HEK293T (cell line): Measurements from ENCODE around the gene NUDT14.

Source experiments
- CTCF ChIA-PET: fragments of 350-600 bp; formaldehyde crosslinking; extraction: SDS; loops from one replicate; lab custom pipeline; 2021; ENCODE audit warnings: antibody characterized with exemption, inconsistent platforms; lab: Yijun Ruan, JAX
- POLR2A ChIA-PET: fragments of 350-600 bp; formaldehyde crosslinking; extraction: SDS; loops from one replicate; lab custom pipeline; 2020; ENCODE audit warnings: antibody characterized with exemption, inconsistent platforms; lab: Yijun Ruan, JAX
- DNase-seq: peaks from one replicate; pipeline ENCODE4 v3.0.0; 2012; ENCODE audit warnings: mixed read lengths; ENCODE audit errors: extremely low spot score
- ARNT ChIP-seq: fragments of 450-650 bp; IDR thresholded peaks from 2 replicates; pipeline ENCODE4 v1.6.1; 2017; ENCODE audit warnings: mild to moderate bottlenecking
- BHLHE40 ChIP-seq: fragments of 450-650 bp; IDR thresholded peaks from 2 replicates; pipeline ENCODE4 v1.6.1; 2016; ENCODE audit warnings: mild to moderate bottlenecking, moderate library complexity, borderline replicate concordance
- CTBP1 ChIP-seq: fragments of 450-650 bp; IDR thresholded peaks from 2 replicates; pipeline ENCODE4 v1.6.1; 2016; ENCODE audit warnings: borderline replicate concordance
- ELF4 ChIP-seq: fragments of 450-650 bp; IDR thresholded peaks from 2 replicates; pipeline ENCODE4 v1.6.1; 2017; ENCODE audit warnings: antibody characterized with exemption
- FOXA1 ChIP-seq: fragments of 450-650 bp; IDR thresholded peaks from 2 replicates; pipeline ENCODE4 v1.6.1; 2016; ENCODE audit warnings: mild to moderate bottlenecking
- FOXK2 ChIP-seq: fragments of 450-650 bp; IDR thresholded peaks from 2 replicates; pipeline ENCODE4 v1.6.1; 2016; ENCODE audit warnings: mild to moderate bottlenecking
- FOXM1 ChIP-seq: fragments of 450-650 bp; IDR thresholded peaks from 2 replicates; pipeline ENCODE4 v1.6.1; 2017; ENCODE audit warnings: mild to moderate bottlenecking, borderline replicate concordance
- HDGF ChIP-seq: fragments of 450-650 bp; IDR thresholded peaks from 2 replicates; pipeline ENCODE4 v1.6.1; 2017; ENCODE audit warnings: antibody characterized with exemption, borderline replicate concordance
- L3MBTL2 ChIP-seq: fragments of 450-650 bp; conservative IDR thresholded peaks from 2 replicates; pipeline ENCODE4 v1.6.1; 2016; ENCODE audit warnings: mild to moderate bottlenecking
- LEF1 ChIP-seq: fragments of 450-650 bp; IDR thresholded peaks from 2 replicates; pipeline ENCODE4 v1.6.1; 2017; ENCODE audit warnings: mild to moderate bottlenecking, borderline replicate concordance
- NFRKB ChIP-seq: fragments of 450-650 bp; IDR thresholded peaks from 2 replicates; pipeline ENCODE4 v1.6.1; 2016; ENCODE audit warnings: mild to moderate bottlenecking, moderate library complexity
- PKNOX1 ChIP-seq: fragments of 450-650 bp; IDR thresholded peaks from 2 replicates; pipeline ENCODE4 v1.6.1; 2016
- SP1 ChIP-seq: fragments of 450-650 bp; IDR thresholded peaks from 2 replicates; pipeline ENCODE4 v1.6.1; 2017
- SUZ12 ChIP-seq: fragments of 450-650 bp; IDR thresholded peaks from 2 replicates; pipeline ENCODE4 v1.6.1; 2016; ENCODE audit warnings: mild to moderate bottlenecking
- TARDBP ChIP-seq: fragments of 450-650 bp; IDR thresholded peaks from 2 replicates; pipeline ENCODE4 v1.6.1; 2016
- ZNF384 ChIP-seq: fragments of 450-650 bp; IDR thresholded peaks from 2 replicates; pipeline ENCODE4 v1.6.1; 2016

The NUDT14 gene

GRCh38 chr14:105126126-105126980, 54.8 kb downstream of the NUDT14 start:
- no peak for DNase-seq
- TF ChIP-seq CTBP1, result no peak
- no peak for TF ChIP-seq TARDBP
- no peak for TF ChIP-seq NFRKB
- no peak for TF ChIP-seq ARNT
- no peak for TF ChIP-seq HDGF
- TF ChIP-seq BHLHE40, result no peak
- no peak for TF ChIP-seq FOXM1
- no peak for TF ChIP-seq SP1
- TF ChIP-seq PKNOX1, result no peak
- TF ChIP-seq FOXK2, result no peak
- CTCF ChIA-PET, result no interaction called here
- POLR2A ChIA-PET, result no interaction called here

- POLR2A ChIA-PET, result no interaction called here
- TF ChIP-seq HDGF (no peak), SP1 (no peak)
- CTCF ChIA-PET, result interaction anchor here (1.6 kb wide), 1 partner anchor 10 kb away, joined by 4 read pairs; no protein-coding TSS in a partner anchor
- no peak for DNase-seq
Measured at GRCh38 chr14:105124823-105125222, 56.3 kb downstream of the NUDT14 start.

GRCh38 chr14:105123981-105124765, 56.9 kb downstream of the NUDT14 start:
- ChIA-PET POLR2A (no interaction called here), CTCF (interaction anchor here (1.6 kb wide), 1 partner anchor 9 kb away, joined by 4 read pairs; no protein-coding TSS in a partner anchor)
- no peak for TF ChIP-seq SUZ12
- TF ChIP-seq FOXM1, result no peak
- TF ChIP-seq BHLHE40, result no peak
- TF ChIP-seq HDGF, result no peak
- no peak for TF ChIP-seq CTBP1
- TF ChIP-seq TARDBP, result no peak
- no peak for TF ChIP-seq PKNOX1
- no peak for TF ChIP-seq ELF4
- TF ChIP-seq FOXK2, result no peak
- no peak for TF ChIP-seq FOXA1
- TF ChIP-seq NFRKB, result no peak
- TF ChIP-seq SP1, result no peak
- no peak for TF ChIP-seq LEF1
- DNase-seq, result no peak

GRCh38 chr14:105123064-105123665, 57.9 kb downstream of the NUDT14 start:
- ChIA-PET CTCF (interaction anchor here (1.6 kb wide), 1 partner anchor 8 kb away, joined by 4 read pairs; no protein-coding TSS in a partner anchor), POLR2A (no interaction called here)
- no peak for DNase-seq
- no peak for TF ChIP-seq FOXA1
- TF ChIP-seq ARNT, result no peak
- no peak for TF ChIP-seq BHLHE40
- TF ChIP-seq FOXM1, result no peak
- no peak for TF ChIP-seq ELF4
- TF ChIP-seq ZNF384, result no peak
- no peak for TF ChIP-seq LEF1
- no peak for TF ChIP-seq L3MBTL2
- TF ChIP-seq SUZ12, result no peak
- TF ChIP-seq HDGF, result no peak
- TF ChIP-seq CTBP1, result no peak
- TF ChIP-seq TARDBP, result no peak
- TF ChIP-seq FOXK2, result no peak
- no peak for TF ChIP-seq NFRKB
- no peak for TF ChIP-seq PKNOX1
- no peak for TF ChIP-seq SP1
